Sigmoid colon (tissue), 4 donors: ENCODE data around the gene RABGAP1.

ENCODE experiments used
- EP300 ChIP-seq, 4 donors: sonication (generic); formaldehyde crosslinking; IDR thresholded peaks; one replicate each; pipeline ENCODE4 v1.6.1; 2017; ENCODE audit warnings: antibody characterized with exemption in 4 of 4
- POLR2A ChIP-seq, 2 donors: fragments of 450-650 bp; IDR thresholded peaks; one replicate each; pipeline ENCODE4 v1.6.1; 2016; ENCODE audit warnings: antibody characterized with exemption in 2 of 2, mild to moderate bottlenecking in 2 of 2, moderate library complexity in 2 of 2
- POLR2AphosphoS5 ChIP-seq, 4 donors: sonication (generic); formaldehyde crosslinking; IDR thresholded peaks; one replicate each; pipeline ENCODE4 v1.6.1; 2017; ENCODE audit warnings: antibody characterized with exemption in 4 of 4
- TF ChIP-seq, protein P1 (sequence below), 4 experiments: fragments of 450-650 bp in 3 of 4; fragments of 200-600 bp in 1 of 4; IDR thresholded peaks; one replicate each; pipeline ENCODE4 v1.5.1; 2016 to 2019; ENCODE audit warnings: antibody characterized with exemption in 4 of 4, mild to moderate bottlenecking in 3 of 4, moderate library complexity in 2 of 4

DNA sequence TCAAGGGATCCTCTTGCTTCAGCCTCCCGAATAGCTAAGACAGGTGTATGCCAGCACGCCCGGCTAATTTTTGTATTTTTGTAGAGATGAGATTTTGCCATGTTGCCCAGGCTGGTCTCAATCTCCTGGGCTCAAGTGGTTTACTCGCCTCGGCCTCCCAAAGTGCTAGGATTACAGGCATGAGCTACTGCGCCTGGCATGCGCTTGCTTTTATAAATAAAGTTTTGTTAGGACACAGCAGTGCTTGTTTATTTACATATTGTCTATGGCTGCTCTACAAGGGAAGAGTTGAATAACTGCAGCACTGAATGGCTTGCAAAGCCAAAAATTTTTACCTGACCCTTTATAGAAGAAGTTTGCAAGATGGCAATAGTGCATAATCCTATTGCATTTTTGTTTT, 120.4 kb downstream of the RABGAP1 start:
- no peak for TF ChIP-seq POLR2A (IDR thresholded peaks at IDR 0.05)
- TF ChIP-seq, protein P1, sequence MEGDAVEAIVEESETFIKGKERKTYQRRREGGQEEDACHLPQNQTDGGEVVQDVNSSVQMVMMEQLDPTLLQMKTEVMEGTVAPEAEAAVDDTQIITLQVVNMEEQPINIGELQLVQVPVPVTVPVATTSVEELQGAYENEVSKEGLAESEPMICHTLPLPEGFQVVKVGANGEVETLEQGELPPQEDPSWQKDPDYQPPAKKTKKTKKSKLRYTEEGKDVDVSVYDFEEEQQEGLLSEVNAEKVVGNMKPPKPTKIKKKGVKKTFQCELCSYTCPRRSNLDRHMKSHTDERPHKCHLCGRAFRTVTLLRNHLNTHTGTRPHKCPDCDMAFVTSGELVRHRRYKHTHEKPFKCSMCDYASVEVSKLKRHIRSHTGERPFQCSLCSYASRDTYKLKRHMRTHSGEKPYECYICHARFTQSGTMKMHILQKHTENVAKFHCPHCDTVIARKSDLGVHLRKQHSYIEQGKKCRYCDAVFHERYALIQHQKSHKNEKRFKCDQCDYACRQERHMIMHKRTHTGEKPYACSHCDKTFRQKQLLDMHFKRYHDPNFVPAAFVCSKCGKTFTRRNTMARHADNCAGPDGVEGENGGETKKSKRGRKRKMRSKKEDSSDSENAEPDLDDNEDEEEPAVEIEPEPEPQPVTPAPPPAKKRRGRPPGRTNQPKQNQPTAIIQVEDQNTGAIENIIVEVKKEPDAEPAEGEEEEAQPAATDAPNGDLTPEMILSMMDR (IDR thresholded peaks at IDR 0.05): no peak
- no peak for TF ChIP-seq EP300 (IDR thresholded peaks at IDR 0.05)
- no peak for TF ChIP-seq POLR2AphosphoS5 (IDR thresholded peaks at IDR 0.05)
